Medulla oblongata (tissue), 1 donor: Measurements from ENCODE around the gene PRND.
"Not testable (repeated sequence)": the region's sequence is repeated elsewhere in the genome, so short reads cannot be mapped to it uniquely, and the experiment has no call there.

Experiments used
- DNase-seq: peaks from one replicate; pipeline ENCODE4 v3.0.0-alpha.2; 2015; ENCODE audit errors: extremely low spot score

The PRND gene, protein sequence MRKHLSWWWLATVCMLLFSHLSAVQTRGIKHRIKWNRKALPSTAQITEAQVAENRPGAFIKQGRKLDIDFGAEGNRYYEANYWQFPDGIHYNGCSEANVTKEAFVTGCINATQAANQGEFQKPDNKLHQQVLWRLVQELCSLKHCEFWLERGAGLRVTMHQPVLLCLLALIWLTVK

DNA sequence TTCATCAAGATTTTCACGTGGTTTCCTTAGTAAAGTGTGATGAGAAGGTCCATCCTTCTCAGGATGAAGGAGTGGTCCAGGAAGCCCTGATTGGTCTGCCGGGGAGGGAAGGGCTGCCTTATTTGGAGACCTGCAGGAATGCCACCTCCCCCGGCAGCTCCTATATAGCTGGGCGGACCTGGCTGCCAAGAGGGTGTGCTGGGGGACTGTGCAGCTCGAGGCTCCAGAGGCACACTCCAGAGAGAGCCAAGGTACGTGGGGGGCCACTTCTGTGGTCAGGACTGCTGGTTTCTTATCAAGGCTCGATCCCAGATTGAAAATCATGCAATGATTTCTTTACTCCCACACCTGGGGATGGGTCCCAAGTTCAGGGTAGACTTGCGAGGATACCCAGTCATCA, at the start of gene PRND:
Gene PRND, plus strand, starts transcription at position 191 of the 400 bp plus-strand sequence. CDS start 2,643 bp downstream, outside the sequence.
- DNase-seq, result no peak

DNA sequence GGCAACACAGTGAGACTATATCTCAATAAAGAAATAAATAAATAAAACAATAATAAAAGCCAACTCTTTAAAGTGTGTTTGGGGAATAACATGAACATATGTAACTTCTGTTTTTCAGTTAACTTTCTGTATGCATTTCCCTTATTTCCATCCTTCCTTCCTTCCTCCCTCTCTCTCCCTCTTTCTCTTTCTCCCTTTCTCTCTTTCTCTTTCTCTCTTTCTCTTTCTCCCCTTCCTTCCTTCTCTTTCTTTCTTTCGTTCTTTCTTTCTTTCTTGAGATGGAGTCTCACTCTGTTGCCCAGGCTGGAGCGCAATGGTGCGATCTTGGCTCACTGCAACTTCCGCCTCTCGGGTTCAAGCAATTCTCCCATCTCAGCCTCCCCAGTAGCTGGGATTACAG, 48.8 kb upstream of the PRND start:
- DNase-seq, result no peak

DNA sequence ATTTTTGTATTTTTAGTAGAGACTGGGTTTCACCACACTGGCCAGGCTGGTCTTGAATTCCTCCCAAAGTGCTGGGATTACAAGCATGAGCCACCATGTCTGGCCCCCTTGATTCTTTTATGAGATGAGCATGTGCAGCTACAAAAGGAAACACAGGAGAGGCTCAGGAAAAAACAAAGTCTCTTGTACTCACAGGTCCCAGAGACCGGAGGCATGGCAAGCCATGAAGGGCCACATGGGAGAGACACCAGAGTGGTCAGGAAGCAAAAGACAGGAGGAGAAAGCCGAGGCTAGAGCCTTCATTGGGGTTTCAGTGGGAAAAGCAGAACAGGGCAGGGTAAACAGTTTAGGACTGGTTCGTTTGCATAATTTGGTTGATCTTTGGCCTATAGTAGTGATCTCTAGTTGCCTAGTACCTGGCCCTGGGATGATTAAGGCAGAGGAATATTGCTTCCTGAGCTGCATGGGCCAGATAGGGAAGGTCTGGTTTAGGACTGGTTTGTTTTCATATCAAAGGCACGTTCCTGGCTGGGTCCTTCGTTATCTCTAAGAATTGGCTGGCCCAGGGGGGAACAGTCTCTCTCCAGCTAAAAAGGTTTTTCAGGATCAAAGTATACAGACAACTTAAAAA, 48.2 kb upstream of the PRND start:
- DNase-seq, result no peak

DNA sequence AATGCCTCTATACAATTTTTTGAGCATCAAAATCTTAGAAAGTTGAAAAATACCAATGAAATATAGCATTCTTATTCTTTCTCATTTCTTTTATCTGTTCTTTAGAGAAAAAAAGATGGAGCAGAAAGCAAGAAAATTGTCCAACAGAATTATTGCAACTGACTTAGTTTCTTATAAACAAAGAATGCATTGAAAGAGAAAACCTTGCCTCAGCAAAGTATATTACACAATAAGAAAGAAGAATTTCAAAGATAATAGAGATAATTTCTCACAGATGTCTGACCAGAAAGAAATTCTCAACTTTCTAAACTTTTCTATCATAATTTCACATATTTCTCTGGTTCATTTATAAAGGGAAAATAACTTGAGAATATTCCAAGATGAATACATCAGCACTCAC, 47.0 kb upstream of the PRND start:
- DNase-seq, result no peak

DNA sequence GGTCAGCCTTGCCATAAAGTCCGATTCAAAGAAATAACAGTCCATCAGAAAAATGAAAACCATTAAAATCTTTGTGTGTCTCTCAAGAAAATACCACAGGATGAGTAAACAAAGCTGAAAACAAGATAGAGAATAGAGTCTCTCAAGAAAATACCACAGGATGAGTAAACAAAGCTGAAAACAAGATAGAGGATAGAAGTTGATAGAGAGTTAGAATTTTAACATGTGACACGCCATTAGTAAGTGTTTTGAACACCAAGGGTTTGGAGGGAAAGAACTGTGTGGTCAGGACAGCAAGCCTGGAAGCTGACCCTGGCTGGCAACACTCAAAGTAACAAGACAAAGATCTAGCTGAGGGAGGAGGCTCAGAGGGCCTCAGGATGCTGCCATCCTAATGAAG, 43.9 kb upstream of the PRND start:
- no peak for DNase-seq

DNA sequence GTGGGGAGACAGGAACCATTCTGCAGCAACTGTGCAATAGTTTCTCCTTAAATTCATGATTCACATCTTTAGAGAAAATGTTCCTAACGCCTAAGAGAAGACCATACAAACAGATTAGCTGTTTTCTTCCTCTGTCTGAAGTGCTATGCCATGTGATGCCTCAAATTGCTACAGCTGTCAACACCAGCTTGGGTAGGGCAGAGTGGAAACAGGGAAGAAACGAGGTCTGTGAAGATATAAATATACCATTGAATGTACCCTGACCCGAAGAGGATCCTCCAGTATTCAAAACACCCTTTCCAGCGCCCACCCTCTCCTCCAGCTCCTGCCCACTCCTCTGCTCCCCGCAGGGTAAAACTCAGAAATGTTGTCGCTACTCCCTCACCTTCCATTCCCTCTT, 40.3 kb upstream of the PRND start:
- DNase-seq, result no peak

DNA sequence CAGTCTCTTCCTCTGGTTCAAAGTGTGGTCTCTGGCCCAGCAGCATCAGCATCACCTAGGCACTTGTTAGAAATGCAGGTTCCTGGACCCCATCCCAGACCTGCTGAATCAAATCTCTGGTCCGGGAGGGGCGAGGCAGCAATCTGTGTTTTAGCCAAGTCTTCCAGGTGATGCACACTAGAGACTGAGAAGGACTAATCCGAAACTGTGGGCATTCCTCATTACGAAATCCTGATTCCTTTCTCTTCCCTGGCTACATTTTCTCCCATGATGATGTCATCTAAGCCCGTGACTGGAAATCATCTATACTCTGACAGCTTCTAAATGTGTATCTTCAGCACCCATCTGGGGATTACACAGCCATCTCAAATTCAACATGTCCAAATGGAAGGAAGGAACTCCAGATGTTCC, 39.7 kb upstream of the PRND start:
- DNase-seq, result no peak

DNA sequence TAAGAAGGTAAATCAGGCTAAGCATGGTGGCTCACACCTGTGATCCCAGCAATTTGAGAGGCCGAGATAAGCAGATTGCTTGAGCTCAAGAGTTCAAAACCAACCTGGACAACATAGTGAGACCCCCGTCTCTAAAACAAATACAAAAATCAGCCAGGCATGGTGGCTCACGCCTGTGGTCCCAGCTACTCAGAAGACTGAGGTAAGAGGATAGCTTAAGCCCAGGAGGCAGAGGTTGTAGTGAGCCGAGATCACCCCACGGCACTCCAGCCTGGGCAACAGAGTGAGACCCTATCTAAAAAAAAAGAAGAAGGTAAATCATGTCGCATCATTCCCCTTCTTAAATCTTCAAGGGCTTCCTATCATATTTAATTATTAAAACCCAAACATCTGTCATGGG, 39.0 kb upstream of the PRND start:
- DNase-seq, result no peak

DNA sequence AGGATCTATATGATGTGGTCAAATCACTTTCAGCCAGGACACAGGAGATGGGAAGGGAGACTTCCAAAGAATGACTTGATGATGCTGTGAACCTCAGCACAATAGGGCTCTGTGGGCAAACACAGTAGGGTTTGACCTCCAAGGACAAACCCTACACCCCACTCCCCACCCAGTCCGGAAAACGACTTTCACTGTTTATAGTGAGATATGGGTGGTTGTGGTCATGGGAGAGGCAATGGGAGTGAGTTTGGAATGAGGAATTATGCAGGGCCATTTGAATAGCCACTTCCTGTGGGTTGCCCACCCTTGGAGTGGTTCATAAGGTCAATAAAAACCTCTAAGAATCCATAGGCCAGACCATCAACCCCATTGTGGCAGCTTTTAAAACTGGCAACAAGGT, 38.4 kb upstream of the PRND start:
- DNase-seq, result no peak

DNA sequence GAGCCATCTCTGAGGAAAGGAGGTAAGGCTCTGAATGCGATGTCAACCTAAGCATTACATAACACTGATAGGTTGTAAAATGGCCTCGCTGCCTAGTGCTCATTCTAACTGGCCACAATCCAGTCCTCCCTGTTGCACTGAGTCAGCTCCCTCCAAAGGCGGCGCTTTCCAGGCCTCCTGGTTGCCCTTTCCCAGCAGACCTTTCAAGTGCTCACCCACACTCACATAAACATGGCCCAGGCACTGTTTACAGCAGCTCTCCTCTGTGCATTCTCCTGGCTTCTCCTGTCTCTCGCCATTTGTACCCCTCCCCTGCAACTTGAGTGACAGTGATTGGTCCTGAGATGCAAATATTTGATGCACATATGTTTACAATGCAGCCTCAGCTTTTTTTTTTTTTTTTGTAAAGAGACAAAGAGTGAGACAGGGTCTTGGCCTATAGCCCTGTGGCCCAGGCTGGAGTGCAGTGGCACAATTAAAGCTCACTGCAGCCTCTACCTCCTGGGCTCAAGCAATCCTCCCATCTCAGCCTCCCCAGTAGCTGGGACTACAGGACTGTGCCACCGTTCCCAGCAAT, 36.8 kb upstream of the PRND start:
- DNase-seq, result no peak

DNA sequence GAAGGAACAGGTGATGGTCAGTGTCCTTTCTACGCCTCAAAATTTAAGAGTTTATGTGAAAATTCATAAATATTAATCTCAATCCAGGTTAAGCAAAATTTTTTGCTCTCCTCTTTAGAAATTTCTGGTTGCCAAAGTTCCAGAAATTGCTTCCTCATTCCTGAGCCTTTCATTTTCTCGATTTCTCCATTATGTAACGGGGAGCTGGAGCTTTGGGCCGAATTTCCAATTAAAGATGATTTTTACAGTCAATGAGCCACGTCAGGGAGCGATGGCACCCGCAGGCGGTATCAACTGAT, 35.8 kb upstream of the PRND start:
- no peak for DNase-seq

DNA sequence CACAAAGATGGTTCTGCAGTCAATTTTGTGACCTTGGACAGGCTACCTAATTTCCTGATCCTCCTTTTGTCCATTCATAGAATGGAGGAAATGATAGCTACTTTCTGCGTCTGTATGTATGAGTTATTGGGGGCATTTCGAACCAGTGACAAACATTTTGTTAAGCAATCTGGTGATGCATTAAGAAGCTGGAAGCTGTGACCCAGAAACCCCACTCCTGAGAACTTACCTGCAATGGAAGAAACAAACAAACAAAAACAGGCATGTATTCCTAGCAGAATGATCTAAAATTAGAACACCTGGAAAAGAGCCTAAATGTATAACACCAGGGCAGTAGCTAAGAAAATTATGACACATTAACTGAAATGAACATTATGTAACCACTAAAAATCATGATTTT, 33.4 kb upstream of the PRND start:
- no peak for DNase-seq

DNA sequence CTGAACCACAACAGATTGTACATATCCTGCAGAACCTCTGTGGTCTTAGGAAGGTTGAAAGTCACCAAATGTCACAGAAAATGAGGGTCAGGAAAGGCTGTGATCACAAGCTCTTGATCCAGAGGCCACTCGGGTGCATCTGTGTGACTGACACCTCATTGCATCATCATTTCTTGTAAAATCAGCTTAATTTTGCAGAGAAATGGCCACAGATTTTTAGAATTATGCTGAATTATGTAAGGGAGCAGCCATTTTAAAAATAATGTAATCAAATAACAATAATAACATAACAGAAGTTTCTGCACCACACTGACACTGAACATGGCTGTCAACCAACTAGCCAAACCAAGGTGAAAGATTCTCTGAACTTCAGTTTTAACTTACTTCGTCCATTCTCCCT, 32.5 kb upstream of the PRND start:
- DNase-seq, result no peak

DNA sequence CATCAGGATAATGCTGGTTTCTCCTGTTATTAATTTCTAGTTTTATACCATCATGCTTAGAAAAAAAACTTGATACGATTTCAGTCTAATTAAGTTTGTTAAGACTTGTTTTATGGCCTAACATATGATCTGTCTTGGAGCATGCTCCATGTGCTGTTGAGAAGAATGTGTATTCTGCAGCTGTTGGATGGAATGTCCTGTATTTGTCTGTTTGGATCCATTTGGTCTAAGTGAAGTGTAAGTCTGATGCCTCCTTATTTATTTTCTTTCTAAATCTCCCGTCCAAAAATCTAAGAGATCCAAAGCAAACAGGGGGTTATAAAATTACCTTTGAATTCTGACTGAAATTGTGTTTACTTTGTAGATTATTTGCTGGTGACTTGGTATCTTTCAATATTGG, 30.0 kb upstream of the PRND start:
- DNase-seq, result no peak

DNA sequence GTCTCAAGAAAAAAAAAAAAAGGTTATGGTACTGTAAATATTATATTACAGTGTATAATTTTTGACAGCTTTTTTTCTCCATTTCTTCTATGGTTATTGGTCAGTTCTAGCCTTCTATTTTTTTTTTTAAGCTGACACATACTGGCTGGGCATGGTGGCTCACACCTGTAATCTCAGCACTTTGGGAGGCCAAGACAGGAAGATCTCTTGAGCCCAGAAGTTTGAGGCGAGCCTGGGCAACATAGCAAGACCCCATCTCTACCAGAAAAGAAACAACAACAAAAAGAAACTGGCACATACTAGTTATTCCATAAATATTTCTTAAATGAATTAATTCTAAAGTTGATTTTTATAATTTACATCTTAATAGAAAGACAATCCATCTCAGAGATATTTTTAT, 27.6 kb upstream of the PRND start:
- DNase-seq, result no peak

DNA sequence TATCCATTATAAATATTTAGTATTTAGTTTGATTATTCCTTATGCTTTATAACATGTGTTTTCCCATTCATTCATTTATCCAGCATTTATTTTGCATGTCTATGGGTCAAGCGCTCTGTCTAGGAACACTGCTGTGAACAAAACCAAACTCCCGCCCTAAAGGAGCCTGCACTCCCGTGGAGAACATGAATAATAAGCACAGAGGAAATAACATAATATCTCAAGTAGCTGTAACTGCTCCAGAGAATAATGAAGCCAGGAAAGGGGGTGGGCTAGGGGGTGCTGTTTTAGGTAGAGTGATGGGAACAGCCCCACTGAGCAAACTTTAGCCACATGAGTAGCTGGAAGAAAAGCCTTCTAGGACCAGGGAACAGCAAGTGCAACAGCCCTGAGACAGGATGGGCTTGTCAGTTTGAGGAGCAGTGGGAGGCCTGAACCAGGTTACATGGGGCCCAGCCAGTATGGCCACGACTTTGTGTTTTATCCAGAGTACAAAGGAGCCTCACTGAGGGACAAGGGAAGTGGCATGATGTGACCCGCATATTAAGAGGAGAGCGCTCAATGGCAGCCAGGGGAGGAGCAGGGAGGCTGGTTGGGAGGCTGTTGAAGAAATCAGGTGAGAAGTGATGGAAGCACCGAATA, 24.4 kb upstream of the PRND start:
- DNase-seq, result peak; percentile 43

DNA sequence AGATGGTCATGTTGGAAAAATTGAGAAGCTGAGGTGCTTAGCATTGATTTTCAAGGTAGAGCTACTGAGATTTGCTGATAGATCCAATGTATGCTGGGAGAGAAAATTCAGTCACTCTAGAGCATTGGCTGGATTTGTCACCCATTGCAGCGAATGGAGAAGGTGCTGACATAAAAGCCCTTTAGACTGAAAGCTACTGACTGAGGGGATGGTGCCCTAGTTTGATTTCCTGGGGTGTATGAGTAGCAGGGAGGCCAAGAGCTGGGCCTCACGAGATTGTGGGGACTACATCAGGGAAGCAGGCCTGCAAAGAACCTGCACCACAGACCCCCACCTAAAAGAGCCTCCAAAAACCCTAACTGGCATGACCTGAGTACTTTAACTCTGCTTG, 23.9 kb upstream of the PRND start:
- DNase-seq, result no peak

DNA sequence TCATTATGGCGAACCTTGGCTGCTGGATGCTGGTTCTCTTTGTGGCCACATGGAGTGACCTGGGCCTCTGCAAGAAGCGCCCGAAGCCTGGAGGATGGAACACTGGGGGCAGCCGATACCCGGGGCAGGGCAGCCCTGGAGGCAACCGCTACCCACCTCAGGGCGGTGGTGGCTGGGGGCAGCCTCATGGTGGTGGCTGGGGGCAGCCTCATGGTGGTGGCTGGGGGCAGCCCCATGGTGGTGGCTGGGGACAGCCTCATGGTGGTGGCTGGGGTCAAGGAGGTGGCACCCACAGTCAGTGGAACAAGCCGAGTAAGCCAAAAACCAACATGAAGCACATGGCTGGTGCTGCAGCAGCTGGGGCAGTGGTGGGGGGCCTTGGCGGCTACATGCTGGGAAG, 22.5 kb upstream of the PRND start:
- DNase-seq, result no peak

DNA sequence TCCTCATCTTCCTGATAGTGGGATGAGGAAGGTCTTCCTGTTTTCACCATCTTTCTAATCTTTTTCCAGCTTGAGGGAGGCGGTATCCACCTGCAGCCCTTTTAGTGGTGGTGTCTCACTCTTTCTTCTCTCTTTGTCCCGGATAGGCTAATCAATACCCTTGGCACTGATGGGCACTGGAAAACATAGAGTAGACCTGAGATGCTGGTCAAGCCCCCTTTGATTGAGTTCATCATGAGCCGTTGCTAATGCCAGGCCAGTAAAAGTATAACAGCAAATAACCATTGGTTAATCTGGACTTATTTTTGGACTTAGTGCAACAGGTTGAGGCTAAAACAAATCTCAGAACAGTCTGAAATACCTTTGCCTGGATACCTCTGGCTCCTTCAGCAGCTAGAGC, 21.8 kb upstream of the PRND start:
- no peak for DNase-seq

DNA sequence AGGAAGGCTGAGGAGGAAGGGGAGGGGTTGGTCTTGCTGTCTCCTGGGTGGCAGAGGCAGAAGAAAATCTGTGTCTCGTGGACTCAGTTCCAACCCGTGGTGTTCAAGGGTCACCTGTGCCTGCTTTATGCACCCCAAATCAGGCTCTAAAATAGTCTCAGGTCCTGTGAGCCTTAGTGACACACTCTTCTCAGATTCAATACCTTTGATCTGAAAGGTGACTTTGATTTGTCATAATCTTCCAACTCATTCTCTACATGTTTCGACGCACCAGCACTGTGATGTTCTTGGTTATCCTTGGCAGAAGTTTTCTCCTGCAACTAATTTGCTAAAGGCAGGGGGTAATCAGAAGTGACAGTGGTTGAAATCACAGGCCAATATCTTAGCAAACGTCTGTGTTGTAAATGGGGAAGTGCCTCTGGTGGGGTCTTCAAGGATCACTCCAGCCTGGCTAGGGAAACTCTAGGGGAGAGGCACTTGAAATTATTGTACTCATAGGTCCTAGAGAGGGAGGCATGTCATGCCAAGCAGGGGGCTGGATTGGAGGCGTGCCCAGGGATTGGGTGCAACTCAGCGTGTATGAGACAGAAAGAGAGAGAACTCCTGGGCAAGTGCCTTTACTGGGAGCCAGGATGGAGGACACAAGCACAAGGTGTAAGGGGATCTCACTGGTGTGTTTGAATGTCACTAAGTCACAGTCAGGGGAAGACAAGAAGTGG, 19.0 kb upstream of the PRND start:
- DNase-seq, result no peak

DNA sequence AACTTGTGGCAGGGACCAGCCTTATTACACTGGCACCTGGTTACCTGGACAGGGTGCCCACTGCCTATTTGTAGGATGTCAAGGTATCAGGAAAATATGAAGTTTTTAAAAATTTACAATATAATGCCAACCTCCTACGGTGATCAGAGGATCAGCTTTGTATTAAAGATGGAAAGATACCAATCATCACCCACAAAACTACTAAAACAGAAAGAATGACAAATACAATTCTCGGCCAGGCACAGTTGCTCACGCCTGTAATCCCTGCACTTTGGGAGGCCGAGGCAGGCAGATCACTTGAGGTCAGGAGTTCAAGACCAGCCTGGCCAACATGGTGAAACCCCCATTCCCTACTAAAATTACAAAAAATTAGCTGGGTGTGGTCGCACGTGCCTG, 18.4 kb upstream of the PRND start:
- DNase-seq, result no peak

DNA sequence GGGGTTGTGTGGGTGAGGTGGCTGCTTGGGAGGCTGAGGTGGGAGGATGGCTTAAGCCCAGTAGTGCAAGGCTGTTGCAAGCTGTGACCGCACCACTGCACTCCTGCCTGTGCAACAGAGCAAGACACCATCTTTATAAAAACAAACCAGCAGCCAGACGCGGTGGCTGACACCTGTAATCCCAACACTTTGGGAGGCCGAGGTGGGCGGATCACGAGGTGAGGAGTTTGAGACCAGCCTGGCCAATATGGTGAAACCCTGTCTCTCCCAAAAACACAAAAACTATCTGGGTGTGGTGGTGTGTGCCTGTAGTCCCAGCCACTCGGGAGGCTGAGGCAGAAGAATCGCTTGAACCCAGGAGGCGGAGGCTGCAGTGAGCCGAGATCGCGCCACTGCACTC, 14.8 kb upstream of the PRND start:
- not testable (repeated sequence) for DNase-seq

DNA sequence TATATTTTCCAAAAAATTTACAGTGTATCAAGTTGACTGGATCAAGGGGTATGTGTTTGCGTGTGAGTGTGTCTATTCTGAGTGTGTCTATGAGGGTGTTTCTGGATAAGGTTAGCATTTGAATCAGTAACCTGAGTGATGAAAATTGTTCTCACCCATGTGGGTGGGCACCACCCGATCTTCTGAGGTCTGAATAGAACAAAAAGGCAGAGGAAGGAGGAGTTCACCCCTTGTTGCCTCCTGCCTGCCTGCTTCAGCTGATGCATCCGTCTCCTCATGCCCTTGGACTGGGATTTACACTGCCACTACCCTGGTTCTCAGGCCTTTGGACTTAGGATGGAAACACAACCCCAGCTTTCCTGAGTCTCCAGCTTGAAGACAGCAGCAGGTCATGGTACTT, 13.7 kb upstream of the PRND start:
- no peak for DNase-seq
